Astrocyte (in vitro differentiated cells and primary cell): ENCODE results near the gene USHBP1. TPM values are rescaled to one million over a fixed set of nuclear protein-coding genes. Genes with fewer than 3 reads are reported as not detected.

Source experiments
- DNase-seq: peaks from one replicate; pipeline ENCODE4 v3.0.0-alpha.2; 2010; ENCODE audit warnings: low read depth
- FAIRE-seq: peaks from 2 replicates; lab custom pipeline; 2011; peaks lifted over from hg19 to GRCh38; lab: Jason Lieb, UNC
- H2AFZ ChIP-seq: 2 replicates; pipeline ENCODE4 v1.6.0; 2012; ENCODE audit warnings: low read depth, low read length, inconsistent platforms
- H3K27ac ChIP-seq: 2 replicates; pipeline ENCODE4 v1.5.1; 2011; ENCODE audit warnings: low read depth, low read length, inconsistent platforms
- H3K27me3 ChIP-seq: 2 replicates; pipeline ENCODE4 v1.6.0; 2011; ENCODE audit warnings: low read length, inconsistent platforms; ENCODE audit not compliant: insufficient read depth
- H3K36me3 ChIP-seq: 2 replicates; pipeline ENCODE4 v1.5.1; 2011; ENCODE audit warnings: low read length, inconsistent platforms; ENCODE audit not compliant: insufficient read depth
- H3K4me1 ChIP-seq: 2 replicates; pipeline ENCODE4 v1.5.1; 2011; ENCODE audit warnings: low read length, inconsistent platforms; ENCODE audit not compliant: insufficient read depth
- H3K4me2 ChIP-seq: 2 replicates; pipeline ENCODE4 v1.6.0; 2012; ENCODE audit warnings: low read length, inconsistent platforms
- H3K4me3 ChIP-seq: 2 replicates; pipeline ENCODE4 v1.5.1; 2011; ENCODE audit warnings: low read depth, mild to moderate bottlenecking, low read length, inconsistent platforms; ENCODE audit not compliant: insufficient read depth
- H3K79me2 ChIP-seq: 2 replicates; pipeline ENCODE4 v1.6.0; 2012; ENCODE audit warnings: mild to moderate bottlenecking, low read length, inconsistent platforms; ENCODE audit not compliant: insufficient read depth
- H3K9ac ChIP-seq: 2 replicates; pipeline ENCODE4 v1.6.0; 2012; ENCODE audit warnings: mild to moderate bottlenecking, low read length, inconsistent platforms
- H3K9me3 ChIP-seq: 2 replicates; pipeline ENCODE4 v1.5.1; 2012; ENCODE audit warnings: low read depth, mild to moderate bottlenecking, low read length, inconsistent platforms; ENCODE audit not compliant: insufficient read depth
- H4K20me1 ChIP-seq: 2 replicates; pipeline ENCODE4 v1.6.0; 2012; ENCODE audit warnings: low read length, inconsistent platforms; ENCODE audit not compliant: insufficient read depth
- H3K27ac Mint-ChIP-seq: one replicate; pipeline ENCODE4 v1.8.0; 2021; ENCODE audit warnings: mild to moderate bottlenecking, mixed read lengths; ENCODE audit not compliant: unreplicated experiment
- H3K27me3 Mint-ChIP-seq: one replicate; pipeline ENCODE4 v1.8.0; 2021; ENCODE audit warnings: low read depth, mixed read lengths; ENCODE audit not compliant: unreplicated experiment
- H3K36me3 Mint-ChIP-seq: one replicate; pipeline ENCODE4 v1.8.0; 2021; ENCODE audit warnings: low read depth, mixed read lengths; ENCODE audit not compliant: unreplicated experiment
- H3K4me1 Mint-ChIP-seq: one replicate; pipeline ENCODE4 v1.8.0; 2021; ENCODE audit warnings: low read depth, mixed read lengths; ENCODE audit not compliant: unreplicated experiment
- H3K4me3 Mint-ChIP-seq: one replicate; pipeline ENCODE4 v1.8.0; 2021; ENCODE audit warnings: mild to moderate bottlenecking, moderate library complexity, mixed read lengths; ENCODE audit not compliant: unreplicated experiment
- H3K9me3 Mint-ChIP-seq: one replicate; pipeline ENCODE4 v1.8.0; 2021; ENCODE audit warnings: mild to moderate bottlenecking, mixed read lengths; ENCODE audit not compliant: unreplicated experiment
- EZH2 ChIP-seq: IDR thresholded peaks from 2 replicates; pipeline ENCODE4 v1.6.1; 2012; ENCODE audit warnings: mild to moderate bottlenecking, low read length, inconsistent platforms; ENCODE audit not compliant: insufficient read depth
- total RNA-seq: library from RNA; stranded (reverse); gene quantifications from 2 replicates; pipeline ENCODE4 v1.2.1, GENCODE V29; 2021
- TF ChIP-seq, protein P1 (sequence below): IDR thresholded peaks from 2 replicates; pipeline ENCODE4 v1.5.1; 2011; ENCODE audit warnings: low read depth, mild to moderate bottlenecking, inconsistent platforms, low read length, moderate library complexity; ENCODE audit not compliant: insufficient read depth

USHBP1 gene
- total RNA-seq, 1 donor from 2014 or later, result 0.27 TPM

DNA sequence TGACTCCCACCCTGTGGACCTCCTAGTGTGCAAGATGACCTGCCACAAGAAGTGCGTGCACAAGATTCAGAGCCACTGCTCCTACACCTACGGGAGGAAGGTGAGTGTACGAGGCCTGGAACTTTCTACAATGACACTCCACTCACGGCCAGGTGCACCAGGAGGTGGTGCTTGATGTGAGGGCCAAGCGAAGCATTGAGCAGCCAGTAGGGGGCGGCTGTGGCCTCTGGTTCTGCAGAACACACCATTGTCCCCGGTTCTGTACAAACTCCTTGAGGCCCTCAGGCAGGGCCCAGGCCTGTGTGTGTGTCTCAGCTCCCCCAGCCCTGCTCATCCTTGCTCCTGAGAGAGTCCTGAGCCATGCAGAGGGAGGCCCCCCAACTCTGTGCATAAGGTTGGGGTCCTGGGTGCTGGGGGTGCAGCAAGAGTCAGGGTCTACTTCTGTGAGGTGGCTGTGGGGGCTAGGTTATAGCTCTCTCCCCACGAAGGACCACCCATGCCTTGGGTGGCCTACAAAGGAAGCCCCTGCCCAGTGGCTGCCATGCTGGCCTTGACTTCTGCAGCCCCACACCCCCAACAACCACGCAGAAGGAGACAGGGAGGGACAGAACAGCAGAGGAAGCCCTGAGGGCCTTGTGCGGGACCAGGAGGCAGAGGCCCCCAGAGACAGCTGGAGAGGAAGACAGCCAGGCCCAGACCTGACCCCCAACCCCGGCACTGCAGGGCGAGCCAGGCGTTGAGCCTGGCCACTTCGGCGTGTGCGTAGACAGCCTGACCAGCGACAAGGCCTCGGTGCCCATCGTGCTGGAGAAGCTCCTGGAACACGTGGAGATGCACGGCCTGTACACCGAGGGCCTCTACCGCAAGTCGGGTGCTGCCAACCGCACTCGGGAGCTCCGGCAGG lies 59.1 kb downstream of the USHBP1 start:
- no peaks in the 10 kb centered on the region for H3K79me2 ChIP-seq
- H3K27ac ChIP-seq, result no peak overlapping the region
- Mint-ChIP-seq H3K9me3 (no peaks in the 10 kb centered on the region), H3K27ac (no peak overlapping the region), H3K36me3 (peaks cover 44% of the 10 kb centered on the region), H3K4me1 (peaks cover 2% of the 10 kb centered on the region), H3K27me3 (no peaks in the 10 kb centered on the region), H3K4me3 (no peak overlapping the region)
- FAIRE-seq, result no peak
- no peak overlapping the region for H3K4me2 ChIP-seq
- peaks cover 11% of the 10 kb centered on the region for H3K4me1 ChIP-seq
- no peak overlapping the region for H3K9ac ChIP-seq
- H4K20me1 ChIP-seq, result peaks cover 14% of the 10 kb centered on the region
- no peak overlapping the region for H3K4me3 ChIP-seq
- H3K27me3 ChIP-seq, result no peaks in the 10 kb centered on the region
- H3K36me3 ChIP-seq, result peaks cover 30% of the 10 kb centered on the region
- no peak for DNase-seq
- no peaks in the 10 kb centered on the region for H3K9me3 ChIP-seq
- no peak for TF ChIP-seq EZH2
- TF ChIP-seq, protein P1, sequence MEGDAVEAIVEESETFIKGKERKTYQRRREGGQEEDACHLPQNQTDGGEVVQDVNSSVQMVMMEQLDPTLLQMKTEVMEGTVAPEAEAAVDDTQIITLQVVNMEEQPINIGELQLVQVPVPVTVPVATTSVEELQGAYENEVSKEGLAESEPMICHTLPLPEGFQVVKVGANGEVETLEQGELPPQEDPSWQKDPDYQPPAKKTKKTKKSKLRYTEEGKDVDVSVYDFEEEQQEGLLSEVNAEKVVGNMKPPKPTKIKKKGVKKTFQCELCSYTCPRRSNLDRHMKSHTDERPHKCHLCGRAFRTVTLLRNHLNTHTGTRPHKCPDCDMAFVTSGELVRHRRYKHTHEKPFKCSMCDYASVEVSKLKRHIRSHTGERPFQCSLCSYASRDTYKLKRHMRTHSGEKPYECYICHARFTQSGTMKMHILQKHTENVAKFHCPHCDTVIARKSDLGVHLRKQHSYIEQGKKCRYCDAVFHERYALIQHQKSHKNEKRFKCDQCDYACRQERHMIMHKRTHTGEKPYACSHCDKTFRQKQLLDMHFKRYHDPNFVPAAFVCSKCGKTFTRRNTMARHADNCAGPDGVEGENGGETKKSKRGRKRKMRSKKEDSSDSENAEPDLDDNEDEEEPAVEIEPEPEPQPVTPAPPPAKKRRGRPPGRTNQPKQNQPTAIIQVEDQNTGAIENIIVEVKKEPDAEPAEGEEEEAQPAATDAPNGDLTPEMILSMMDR, result peak; percentile 40
- no peak overlapping the region for H2AFZ ChIP-seq

DNA sequence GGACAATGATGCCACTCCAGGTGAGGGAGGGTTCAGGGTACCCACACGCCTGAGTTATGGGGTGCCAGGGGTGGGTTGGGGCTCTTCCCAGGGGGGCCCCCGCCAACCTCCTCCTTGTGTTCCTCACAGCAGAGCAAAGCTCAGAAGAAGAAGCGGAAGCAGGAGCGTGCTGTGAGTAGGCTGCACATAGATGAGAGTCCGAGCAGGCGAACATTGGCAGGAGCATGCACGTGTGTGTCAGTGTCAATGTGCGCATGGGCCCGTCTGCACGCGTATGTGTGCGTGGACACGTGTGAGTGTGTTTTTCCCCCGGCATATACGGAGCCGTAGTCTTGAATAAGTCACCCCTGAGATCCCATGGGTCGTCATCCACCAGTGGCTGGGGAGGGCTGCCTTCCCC lies 61.8 kb downstream of the USHBP1 start:
- Histone ChIP-seq H3K36me3 (peaks cover 25% of the 10 kb centered on the region), H3K4me1 (no peaks in the 10 kb centered on the region), H3K9ac (no peak overlapping the region), H3K27ac (no peak overlapping the region), H3K4me3 (no peak overlapping the region), H3K9me3 (no peaks in the 10 kb centered on the region), H3K27me3 (no peaks in the 10 kb centered on the region), H2AFZ (no peak overlapping the region), H3K4me2 (no peak overlapping the region), H3K79me2 (no peaks in the 10 kb centered on the region), H4K20me1 (peaks cover 14% of the 10 kb centered on the region)
- TF ChIP-seq, protein P1, result no peak
- TF ChIP-seq EZH2, result no peak
- no peak overlapping the region for H3K4me3 Mint-ChIP-seq
- H3K4me1 Mint-ChIP-seq, result no peaks in the 10 kb centered on the region
- no peaks in the 10 kb centered on the region for H3K27me3 Mint-ChIP-seq
- H3K36me3 Mint-ChIP-seq, result peaks cover 41% of the 10 kb centered on the region
- no peak overlapping the region for H3K27ac Mint-ChIP-seq
- DNase-seq (no peak), FAIRE-seq (no peak)
- no peaks in the 10 kb centered on the region for H3K9me3 Mint-ChIP-seq

DNA sequence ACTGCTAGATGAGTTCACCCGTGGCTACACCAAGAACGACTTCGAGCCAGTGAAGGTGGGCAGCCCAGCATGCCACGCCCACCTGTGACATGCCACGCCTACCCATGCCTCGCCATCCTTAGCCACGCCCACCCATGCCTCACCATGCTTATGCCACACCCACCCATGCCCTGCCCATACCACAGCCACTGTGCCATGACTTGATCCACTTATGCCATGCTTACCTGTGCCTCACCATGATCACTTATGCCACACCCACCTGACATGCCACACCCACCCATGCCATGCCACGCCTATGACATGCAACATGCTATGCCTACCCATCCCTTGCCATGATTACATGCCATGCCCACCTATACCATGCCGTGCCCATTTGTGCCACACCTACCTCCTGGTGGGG lies 62.3 kb downstream of the USHBP1 start:
- peaks cover 25% of the 10 kb centered on the region for H3K36me3 ChIP-seq
- no peak overlapping the region for H3K4me3 Mint-ChIP-seq

More for the DNA sequence above, 62.3 kb downstream of the USHBP1 start:
- TF ChIP-seq, protein P1, result no peak
- no peak for TF ChIP-seq EZH2
- no peak overlapping the region for H3K9ac ChIP-seq
- no peak overlapping the region for H2AFZ ChIP-seq
- no peak overlapping the region for H3K27ac Mint-ChIP-seq
- H3K79me2 ChIP-seq, result no peaks in the 10 kb centered on the region
- H3K36me3 Mint-ChIP-seq, result peaks cover 44% of the 10 kb centered on the region
- peaks cover 14% of the 10 kb centered on the region for H4K20me1 ChIP-seq
- H3K9me3 ChIP-seq, result no peaks in the 10 kb centered on the region
- H3K27me3 ChIP-seq, result no peaks in the 10 kb centered on the region
- no peaks in the 10 kb centered on the region for H3K4me1 ChIP-seq
- H3K4me1 Mint-ChIP-seq, result no peaks in the 10 kb centered on the region
- no peak overlapping the region for H3K27ac ChIP-seq
- no peak for DNase-seq
- H3K4me3 ChIP-seq, result no peak overlapping the region
- no peaks in the 10 kb centered on the region for H3K27me3 Mint-ChIP-seq
- no peaks in the 10 kb centered on the region for H3K9me3 Mint-ChIP-seq
- FAIRE-seq, result no peak
- no peak overlapping the region for H3K4me2 ChIP-seq
